Measurements from ENCODE around the gene ZNF230. TPM values are rescaled to one million over a fixed set of nuclear protein-coding genes. Genes with fewer than 3 reads are reported as not detected.
A peak's percentile ranks its signal among the peaks of the same experiment; 100 is the strongest.

The ZNF230 gene
- polyA plus RNA-seq, 1 experiment = 2.1 TPM

DNA sequence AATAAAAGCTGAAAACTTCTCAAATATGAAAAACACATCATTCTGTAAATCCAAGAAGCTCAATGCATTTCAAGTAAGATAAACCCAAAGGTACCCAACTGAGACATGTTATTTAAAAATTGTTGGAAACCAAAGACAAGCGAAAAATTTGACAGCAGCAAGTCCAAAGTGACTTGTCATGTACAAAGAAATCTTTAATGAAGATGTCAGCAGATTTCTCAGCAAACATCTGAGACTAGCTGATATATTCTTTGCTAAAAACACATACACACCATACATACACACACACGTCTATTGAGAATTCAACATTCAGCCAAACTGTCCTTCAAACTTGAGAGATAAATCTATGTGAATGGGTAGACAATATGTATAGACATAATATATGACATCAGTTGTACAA lies 16.7 kb downstream of the ZNF230 start:
- CTCF ChIA-PET = no interaction called here
- no peak overlapping the region for H3K4me3 ChIP-seq (ENCODE audit: low read depth, low read length)
- TF ChIP-seq, protein P1, sequence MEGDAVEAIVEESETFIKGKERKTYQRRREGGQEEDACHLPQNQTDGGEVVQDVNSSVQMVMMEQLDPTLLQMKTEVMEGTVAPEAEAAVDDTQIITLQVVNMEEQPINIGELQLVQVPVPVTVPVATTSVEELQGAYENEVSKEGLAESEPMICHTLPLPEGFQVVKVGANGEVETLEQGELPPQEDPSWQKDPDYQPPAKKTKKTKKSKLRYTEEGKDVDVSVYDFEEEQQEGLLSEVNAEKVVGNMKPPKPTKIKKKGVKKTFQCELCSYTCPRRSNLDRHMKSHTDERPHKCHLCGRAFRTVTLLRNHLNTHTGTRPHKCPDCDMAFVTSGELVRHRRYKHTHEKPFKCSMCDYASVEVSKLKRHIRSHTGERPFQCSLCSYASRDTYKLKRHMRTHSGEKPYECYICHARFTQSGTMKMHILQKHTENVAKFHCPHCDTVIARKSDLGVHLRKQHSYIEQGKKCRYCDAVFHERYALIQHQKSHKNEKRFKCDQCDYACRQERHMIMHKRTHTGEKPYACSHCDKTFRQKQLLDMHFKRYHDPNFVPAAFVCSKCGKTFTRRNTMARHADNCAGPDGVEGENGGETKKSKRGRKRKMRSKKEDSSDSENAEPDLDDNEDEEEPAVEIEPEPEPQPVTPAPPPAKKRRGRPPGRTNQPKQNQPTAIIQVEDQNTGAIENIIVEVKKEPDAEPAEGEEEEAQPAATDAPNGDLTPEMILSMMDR (IDR thresholded peaks at IDR 0.05; ENCODE audit: insufficient read depth, low read depth, low read length) = no peak
- no peaks in the 10 kb centered on the region; the same call in 1 of the 2 replicates for H3K27me3 ChIP-seq (ENCODE audit: control insufficient read depth, insufficient read depth, low read length)
- no peaks in the 10 kb centered on the region for H3K36me3 ChIP-seq (ENCODE audit: control insufficient read depth, insufficient read depth, low read length)
- POLR2A ChIA-PET = no interaction called here
- DNase-seq (ENCODE audit: low read depth) = no peak

DNA sequence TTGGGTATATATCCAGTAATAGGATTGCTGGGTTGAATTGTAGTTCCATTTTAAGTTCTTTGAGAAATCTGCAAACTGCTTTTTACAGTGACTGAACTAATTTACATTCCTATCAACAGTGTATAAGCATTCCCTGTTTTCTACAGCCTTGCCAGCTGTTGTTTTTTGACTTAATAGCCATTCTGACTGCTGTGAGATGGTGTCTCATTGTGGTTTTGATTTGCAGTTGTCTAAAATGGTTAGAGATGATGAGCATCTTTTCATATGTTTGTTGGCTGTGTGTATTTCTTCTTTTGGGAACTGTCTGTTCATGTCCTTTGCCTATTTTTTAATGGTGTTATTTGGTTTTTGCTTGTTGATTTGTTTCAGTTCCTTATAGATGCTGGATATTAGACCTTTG lies 18.5 kb downstream of the ZNF230 start:
- Histone ChIP-seq H3K27me3 (ENCODE audit: control insufficient read depth, insufficient read depth, low read length) (no peaks in the 10 kb centered on the region; the same call in 1 of the 2 replicates), H3K4me3 (ENCODE audit: low read depth, low read length) (no peak overlapping the region), H3K36me3 (ENCODE audit: control insufficient read depth, insufficient read depth, low read length) (no peaks in the 10 kb centered on the region)
- TF ChIP-seq, protein P1 (IDR thresholded peaks at IDR 0.05; ENCODE audit: insufficient read depth, low read depth, low read length) = no peak
- ChIA-PET CTCF (interaction anchor here (1.3 kb wide), 1 partner anchor 10 kb away, joined by 4 read pairs; no protein-coding TSS in a partner anchor), POLR2A (no interaction called here)
- DNase-seq (ENCODE audit: low read depth) = no peak

DNA sequence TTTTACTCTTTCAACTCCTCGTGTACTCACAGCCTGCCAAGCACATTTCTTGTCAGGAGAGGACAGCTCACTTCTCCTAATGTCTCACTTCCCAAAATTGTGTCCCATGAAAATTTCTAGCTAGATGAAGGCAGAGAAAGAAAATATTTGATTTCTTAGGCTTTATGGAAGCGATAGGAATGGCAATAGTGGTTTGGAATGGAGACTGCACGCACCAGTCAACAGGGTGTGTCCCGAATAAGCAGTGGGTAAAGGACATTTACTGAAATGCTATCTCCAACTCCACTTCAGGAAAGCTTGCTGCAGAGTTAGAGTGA lies 22.1 kb downstream of the ZNF230 start:
- POLR2A ChIA-PET = no interaction called here
- DNase-seq (ENCODE audit: low read depth) = no peak
- Histone ChIP-seq H3K27me3 (ENCODE audit: control insufficient read depth, insufficient read depth, low read length) (no peaks in the 10 kb centered on the region; the same call in 1 of the 2 replicates), H3K4me3 (ENCODE audit: low read depth, low read length) (peak overlapping the region; percentile 78), H3K36me3 (ENCODE audit: control insufficient read depth, insufficient read depth, low read length) (no peaks in the 10 kb centered on the region)
- TF ChIP-seq, protein P1 (IDR thresholded peaks at IDR 0.05; ENCODE audit: insufficient read depth, low read depth, low read length) = no peak
- CTCF ChIA-PET = no interaction called here

DNA sequence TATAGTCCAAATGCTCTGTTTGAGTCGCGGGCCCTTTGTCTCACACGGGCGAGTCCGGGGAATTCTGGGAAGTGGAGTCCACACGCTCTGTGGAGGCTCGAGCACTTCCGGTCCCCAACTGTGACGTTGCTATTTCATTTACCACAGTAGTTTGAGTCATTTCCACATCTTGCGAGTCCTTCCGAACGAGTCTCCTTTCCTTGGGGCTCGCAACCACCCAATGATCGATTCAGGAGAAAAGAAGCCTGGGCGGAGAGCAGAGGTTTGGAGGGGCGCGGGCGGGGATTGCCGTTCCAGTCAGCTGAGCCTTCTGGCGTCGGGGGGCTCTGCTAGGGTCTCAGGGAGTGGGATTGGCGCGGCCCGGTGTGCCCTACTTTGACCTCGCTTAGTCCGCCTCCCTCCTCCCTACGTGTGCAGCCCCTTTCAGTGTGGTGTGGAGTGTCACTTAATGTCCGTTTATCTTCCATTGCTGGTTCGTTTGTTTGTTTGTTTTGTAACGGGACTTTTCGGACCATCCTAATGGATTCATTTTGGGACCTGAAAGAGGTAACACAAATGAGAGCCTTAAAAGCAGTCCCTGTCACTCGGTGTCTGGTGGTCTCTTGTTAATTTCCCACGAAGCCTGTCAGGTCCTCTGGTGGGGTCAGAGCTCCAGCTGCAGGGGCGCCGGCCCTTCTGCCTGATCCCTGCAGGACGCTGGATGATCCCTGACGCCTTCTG lies 22.6 kb downstream of the ZNF230 start, which contains the start of gene ZNF222:
Gene ZNF222, plus strand, starts transcription at position 163 of the 720 bp plus-strand sequence. Its CDS starts 58 bp downstream, at position 221.
- DNase-seq (ENCODE audit: low read depth) = peak; percentile 50
- no peaks in the 10 kb centered on the region for H3K36me3 ChIP-seq (ENCODE audit: control insufficient read depth, insufficient read depth, low read length)
- H3K27me3 ChIP-seq (ENCODE audit: control insufficient read depth, insufficient read depth, low read length) = no peaks in the 10 kb centered on the region; the same call in 1 of the 2 replicates
- TF ChIP-seq, protein P1 (IDR thresholded peaks at IDR 0.05; ENCODE audit: insufficient read depth, low read depth, low read length) = no peak
- ChIA-PET CTCF (no interaction called here), POLR2A (no interaction called here)
- H3K4me3 ChIP-seq (ENCODE audit: low read depth, low read length) = peak within 1 kb of the TSS; percentile 78

DNA sequence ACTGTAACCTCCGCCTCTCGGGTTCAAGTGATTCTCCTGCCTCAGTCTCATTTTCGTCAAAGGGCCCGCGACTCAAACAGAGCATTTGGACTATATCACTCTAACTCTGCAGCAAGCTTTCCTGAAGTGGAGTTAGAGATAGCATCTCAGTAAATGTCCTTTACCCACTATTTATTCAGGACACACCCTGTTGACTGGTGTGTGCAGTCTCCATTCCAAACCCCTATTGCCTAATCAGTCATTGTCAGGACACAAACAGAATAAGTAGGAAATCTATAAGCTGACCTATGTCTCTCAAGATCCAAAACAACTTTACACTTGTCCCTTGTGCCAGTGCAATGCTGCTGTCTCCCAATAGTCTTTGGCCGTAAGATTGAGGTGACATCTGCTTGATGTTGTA lies 23.9 kb downstream of the ZNF230 start:
- CTCF ChIA-PET = no interaction called here
- TF ChIP-seq, protein P1 (IDR thresholded peaks at IDR 0.05; ENCODE audit: insufficient read depth, low read depth, low read length) = no peak
- POLR2A ChIA-PET = no interaction called here

More for the DNA sequence above, 23.9 kb downstream of the ZNF230 start:
- H3K36me3 ChIP-seq (ENCODE audit: control insufficient read depth, insufficient read depth, low read length) = no peaks in the 10 kb centered on the region; the same call in 1 of the 2 replicates
- DNase-seq (ENCODE audit: low read depth) = no peak
- H3K27me3 ChIP-seq (ENCODE audit: control insufficient read depth, insufficient read depth, low read length) = no peaks in the 10 kb centered on the region
- H3K4me3 ChIP-seq (ENCODE audit: low read depth, low read length) = no peak overlapping the region

All from BJ (cell line).